WTC11 (cell line): ENCODE data around the gene GSC2. TPM values are rescaled to one million over a fixed set of nuclear protein-coding genes. Genes with fewer than 3 reads are reported as not detected.
A peak's percentile ranks its signal among the peaks of the same experiment; 100 is the strongest.

Experiments
- ATAC-seq: fragments of 200-7000 bp; cut with Tn5 transposase; 2 replicates; pipeline ENCODE4 v1.10.0; 2021; ENCODE audit warnings: mild to moderate bottlenecking, moderate library complexity
- CTCF ChIA-PET: fragments of 300-600 bp; sonication (Branson Sonifier 250); formaldehyde crosslinking; loops from one replicate; lab custom pipeline; 2021; ENCODE audit warnings: antibody characterized with exemption; lab: Charles Lee
- POLR2A ChIA-PET: fragments of 350-600 bp; sonication (Branson Sonifier 250); formaldehyde crosslinking; loops from one replicate; lab custom pipeline; 2021; ENCODE audit warnings: antibody characterized with exemption; lab: Charles Lee
- DNase-seq: peaks from one replicate; pipeline ENCODE4 v3.0.0; 2021; ENCODE audit warnings: low spot score
- H3K27ac Mint-ChIP-seq: 2 replicates; pipeline ENCODE4 v1.8.0; 2021; ENCODE audit warnings: mixed read lengths
- H3K27me3 Mint-ChIP-seq: 2 replicates; pipeline ENCODE4 v1.8.0; 2021; ENCODE audit warnings: low read depth, mild to moderate bottlenecking, moderate library complexity, mixed read lengths
- H3K36me3 Mint-ChIP-seq: 2 replicates; pipeline ENCODE4 v1.8.0; 2021; ENCODE audit warnings: mixed read lengths
- H3K4me1 Mint-ChIP-seq: 2 replicates; pipeline ENCODE4 v1.8.0; 2022; ENCODE audit warnings: mixed read lengths
- H3K4me3 Mint-ChIP-seq: 2 replicates; pipeline ENCODE4 v1.8.0; 2021; ENCODE audit warnings: mild to moderate bottlenecking, moderate library complexity, mixed read lengths
- H3K9me3 Mint-ChIP-seq: 2 replicates; pipeline ENCODE4 v1.8.0; 2021; ENCODE audit warnings: mixed read lengths
- CREM ChIP-seq: sonication (generic); formaldehyde crosslinking; IDR thresholded peaks from 2 replicates; pipeline ENCODE4 v1.8.1; 2022; ENCODE audit warnings: mild to moderate bottlenecking, missing genetic modification reagents, moderate library complexity
- ELF4 ChIP-seq: sonication (generic); formaldehyde crosslinking; IDR thresholded peaks from 2 replicates; pipeline ENCODE4 v1.8.1; 2022; ENCODE audit warnings: low read depth, mild to moderate bottlenecking, moderate library complexity, missing genetic modification reagents
- FOXP1 ChIP-seq: sonication (generic); formaldehyde crosslinking; IDR thresholded peaks from 2 replicates; pipeline ENCODE4 v1.8.0; 2022; ENCODE audit warnings: missing genetic modification reagents, mild to moderate bottlenecking, moderate library complexity, borderline replicate concordance
- GRHL2 ChIP-seq: fragments of 250-450 bp; sonication (Bioruptor Pico); IDR thresholded peaks from 2 replicates; pipeline ENCODE4 v1.8.0; 2022; ENCODE audit warnings: mild to moderate bottlenecking, moderate library complexity; ENCODE audit not compliant: insufficient replicate concordance, severe bottlenecking
- JAZF1 ChIP-seq: fragments of 250-450 bp; sonication (Bioruptor Pico); IDR thresholded peaks from 2 replicates; pipeline ENCODE4 v1.9.0; 2021; ENCODE audit warnings: moderate library complexity, mild to moderate bottlenecking, inconsistent platforms
- KAT7 ChIP-seq: sonication (generic); formaldehyde crosslinking; IDR thresholded peaks from 2 replicates; pipeline ENCODE4 v1.8.1; 2023; ENCODE audit warnings: missing genetic modification reagents, mild to moderate bottlenecking, borderline replicate concordance
- NFE2L1 ChIP-seq: sonication (generic); formaldehyde crosslinking; IDR thresholded peaks from 2 replicates; pipeline ENCODE4 v1.8.1; 2023; ENCODE audit warnings: missing genetic modification reagents
- NR2C2 ChIP-seq: sonication (generic); formaldehyde crosslinking; IDR thresholded peaks from 2 replicates; pipeline ENCODE4 v1.8.0; 2022; ENCODE audit warnings: mild to moderate bottlenecking, missing genetic modification reagents
- NR3C1 ChIP-seq: sonication (generic); formaldehyde crosslinking; conservative IDR thresholded peaks from 2 replicates; pipeline ENCODE4 v1.8.1; 2023; ENCODE audit warnings: low read depth, mild to moderate bottlenecking, missing genetic modification reagents
- PRRX2 ChIP-seq: fragments of 250-450 bp; sonication (Bioruptor Pico); IDR thresholded peaks from 2 replicates; pipeline ENCODE4 v1.8.0; 2021; ENCODE audit warnings: mild to moderate bottlenecking
- TEAD4 ChIP-seq: sonication (generic); formaldehyde crosslinking; IDR thresholded peaks from 2 replicates; pipeline ENCODE4 v1.8.0; 2022; ENCODE audit warnings: mild to moderate bottlenecking, missing genetic modification reagents
- ZNF423 ChIP-seq: fragments of 250-450 bp; sonication (Bioruptor Pico); IDR thresholded peaks from 2 replicates; pipeline ENCODE4 v2.1.2; 2022; ENCODE audit warnings: mild to moderate bottlenecking, moderate library complexity
- total RNA-seq: library from RNA; stranded (reverse); gene quantifications from 3 replicates; pipeline ENCODE4 v1.2.3, GENCODE V29; 2021
- TF ChIP-seq, protein P1 (sequence below): sonication (generic); formaldehyde crosslinking; IDR thresholded peaks from 2 replicates; pipeline ENCODE4 v1.8.1; 2023; ENCODE audit warnings: mild to moderate bottlenecking, missing genetic modification reagents, moderate library complexity
- TF ChIP-seq, protein P2 (sequence below): fragments of 250-450 bp; sonication (Bioruptor Pico); IDR thresholded peaks from 2 replicates; pipeline ENCODE4 v1.8.0; 2021; ENCODE audit warnings: mild to moderate bottlenecking
- TF ChIP-seq, protein P3 (sequence below): sonication (generic); formaldehyde crosslinking; IDR thresholded peaks from 2 replicates; pipeline ENCODE4 v1.8.1; 2023; ENCODE audit warnings: mild to moderate bottlenecking, missing genetic modification reagents
- TF ChIP-seq, protein P4 (sequence below): fragments of 200-600 bp; IDR thresholded peaks from 2 replicates; pipeline ENCODE4 v1.8.0; 2022; ENCODE audit warnings: antibody characterized with exemption
- TF ChIP-seq, protein P5 (sequence below): sonication (generic); formaldehyde crosslinking; IDR thresholded peaks from 2 replicates; pipeline ENCODE4 v1.8.0; 2023; ENCODE audit warnings: missing genetic modification reagents
- TF ChIP-seq, protein P6 (sequence below): sonication (generic); formaldehyde crosslinking; IDR thresholded peaks from 2 replicates; pipeline ENCODE4 v1.8.1; 2022; ENCODE audit warnings: missing genetic modification reagents, borderline replicate concordance

GSC2 gene
- total RNA-seq, 1 experiment from 2014 or later = 0.68 TPM

DNA sequence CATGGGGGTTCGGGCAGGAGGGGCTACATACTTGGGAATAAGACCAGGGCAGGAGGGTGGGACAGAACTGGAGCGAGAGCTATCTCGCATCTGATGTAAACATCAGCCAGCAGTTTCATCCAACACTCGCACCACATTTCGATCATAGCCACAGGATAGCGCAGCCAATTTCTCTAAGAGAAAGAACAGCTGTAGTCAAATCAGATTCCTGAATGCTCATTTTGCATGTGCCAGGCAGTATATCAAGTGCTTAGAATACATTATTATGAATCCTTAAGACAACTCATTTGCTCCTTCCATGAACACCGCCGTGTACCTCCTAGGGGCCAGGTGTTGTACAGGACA is 42.4 kb downstream of the GSC2 start:
- H3K36me3 Mint-ChIP-seq = no peaks in the 10 kb centered on the region
- CTCF ChIA-PET = interaction anchor here (0.5 to 1.1 kb wide), 2 partner anchors 11 to 72 kb away, joined by 3 read pairs; no protein-coding TSS in a partner anchor
- TF ChIP-seq NFE2L1 (CRISPR knock-in tag) (no peak), NR3C1 (no peak), ELF4 (CRISPR knock-in tag) (no peak), PRRX2 (CRISPR knock-in tag) (no peak), TEAD4 (CRISPR knock-in tag) (no peak), KAT7 (no peak), ZNF423 (CRISPR knock-in tag) (no peak), CREM (no peak), GRHL2 (CRISPR knock-in tag) (no peak), JAZF1 (CRISPR knock-in tag) (no peak), FOXP1 (CRISPR knock-in tag) (no peak), NR2C2 (CRISPR knock-in tag) (no peak)
- TF ChIP-seq, protein P1, sequence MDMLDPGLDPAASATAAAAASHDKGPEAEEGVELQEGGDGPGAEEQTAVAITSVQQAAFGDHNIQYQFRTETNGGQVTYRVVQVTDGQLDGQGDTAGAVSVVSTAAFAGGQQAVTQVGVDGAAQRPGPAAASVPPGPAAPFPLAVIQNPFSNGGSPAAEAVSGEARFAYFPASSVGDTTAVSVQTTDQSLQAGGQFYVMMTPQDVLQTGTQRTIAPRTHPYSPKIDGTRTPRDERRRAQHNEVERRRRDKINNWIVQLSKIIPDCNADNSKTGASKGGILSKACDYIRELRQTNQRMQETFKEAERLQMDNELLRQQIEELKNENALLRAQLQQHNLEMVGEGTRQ (CRISPR knock-in tag) = no peak
- TF ChIP-seq, protein P2, sequence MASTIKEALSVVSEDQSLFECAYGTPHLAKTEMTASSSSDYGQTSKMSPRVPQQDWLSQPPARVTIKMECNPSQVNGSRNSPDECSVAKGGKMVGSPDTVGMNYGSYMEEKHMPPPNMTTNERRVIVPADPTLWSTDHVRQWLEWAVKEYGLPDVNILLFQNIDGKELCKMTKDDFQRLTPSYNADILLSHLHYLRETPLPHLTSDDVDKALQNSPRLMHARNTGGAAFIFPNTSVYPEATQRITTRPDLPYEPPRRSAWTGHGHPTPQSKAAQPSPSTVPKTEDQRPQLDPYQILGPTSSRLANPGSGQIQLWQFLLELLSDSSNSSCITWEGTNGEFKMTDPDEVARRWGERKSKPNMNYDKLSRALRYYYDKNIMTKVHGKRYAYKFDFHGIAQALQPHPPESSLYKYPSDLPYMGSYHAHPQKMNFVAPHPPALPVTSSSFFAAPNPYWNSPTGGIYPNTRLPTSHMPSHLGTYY (CRISPR knock-in tag) = no peak
- TF ChIP-seq, protein P3, sequence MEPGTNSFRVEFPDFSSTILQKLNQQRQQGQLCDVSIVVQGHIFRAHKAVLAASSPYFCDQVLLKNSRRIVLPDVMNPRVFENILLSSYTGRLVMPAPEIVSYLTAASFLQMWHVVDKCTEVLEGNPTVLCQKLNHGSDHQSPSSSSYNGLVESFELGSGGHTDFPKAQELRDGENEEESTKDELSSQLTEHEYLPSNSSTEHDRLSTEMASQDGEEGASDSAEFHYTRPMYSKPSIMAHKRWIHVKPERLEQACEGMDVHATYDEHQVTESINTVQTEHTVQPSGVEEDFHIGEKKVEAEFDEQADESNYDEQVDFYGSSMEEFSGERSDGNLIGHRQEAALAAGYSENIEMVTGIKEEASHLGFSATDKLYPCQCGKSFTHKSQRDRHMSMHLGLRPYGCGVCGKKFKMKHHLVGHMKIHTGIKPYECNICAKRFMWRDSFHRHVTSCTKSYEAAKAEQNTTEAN (CRISPR knock-in tag) = no peak
- TF ChIP-seq, protein P4, sequence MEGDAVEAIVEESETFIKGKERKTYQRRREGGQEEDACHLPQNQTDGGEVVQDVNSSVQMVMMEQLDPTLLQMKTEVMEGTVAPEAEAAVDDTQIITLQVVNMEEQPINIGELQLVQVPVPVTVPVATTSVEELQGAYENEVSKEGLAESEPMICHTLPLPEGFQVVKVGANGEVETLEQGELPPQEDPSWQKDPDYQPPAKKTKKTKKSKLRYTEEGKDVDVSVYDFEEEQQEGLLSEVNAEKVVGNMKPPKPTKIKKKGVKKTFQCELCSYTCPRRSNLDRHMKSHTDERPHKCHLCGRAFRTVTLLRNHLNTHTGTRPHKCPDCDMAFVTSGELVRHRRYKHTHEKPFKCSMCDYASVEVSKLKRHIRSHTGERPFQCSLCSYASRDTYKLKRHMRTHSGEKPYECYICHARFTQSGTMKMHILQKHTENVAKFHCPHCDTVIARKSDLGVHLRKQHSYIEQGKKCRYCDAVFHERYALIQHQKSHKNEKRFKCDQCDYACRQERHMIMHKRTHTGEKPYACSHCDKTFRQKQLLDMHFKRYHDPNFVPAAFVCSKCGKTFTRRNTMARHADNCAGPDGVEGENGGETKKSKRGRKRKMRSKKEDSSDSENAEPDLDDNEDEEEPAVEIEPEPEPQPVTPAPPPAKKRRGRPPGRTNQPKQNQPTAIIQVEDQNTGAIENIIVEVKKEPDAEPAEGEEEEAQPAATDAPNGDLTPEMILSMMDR = no peak
- TF ChIP-seq, protein P5, sequence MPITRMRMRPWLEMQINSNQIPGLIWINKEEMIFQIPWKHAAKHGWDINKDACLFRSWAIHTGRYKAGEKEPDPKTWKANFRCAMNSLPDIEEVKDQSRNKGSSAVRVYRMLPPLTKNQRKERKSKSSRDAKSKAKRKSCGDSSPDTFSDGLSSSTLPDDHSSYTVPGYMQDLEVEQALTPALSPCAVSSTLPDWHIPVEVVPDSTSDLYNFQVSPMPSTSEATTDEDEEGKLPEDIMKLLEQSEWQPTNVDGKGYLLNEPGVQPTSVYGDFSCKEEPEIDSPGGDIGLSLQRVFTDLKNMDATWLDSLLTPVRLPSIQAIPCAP (CRISPR knock-in tag) = no peak
- TF ChIP-seq, protein P6, sequence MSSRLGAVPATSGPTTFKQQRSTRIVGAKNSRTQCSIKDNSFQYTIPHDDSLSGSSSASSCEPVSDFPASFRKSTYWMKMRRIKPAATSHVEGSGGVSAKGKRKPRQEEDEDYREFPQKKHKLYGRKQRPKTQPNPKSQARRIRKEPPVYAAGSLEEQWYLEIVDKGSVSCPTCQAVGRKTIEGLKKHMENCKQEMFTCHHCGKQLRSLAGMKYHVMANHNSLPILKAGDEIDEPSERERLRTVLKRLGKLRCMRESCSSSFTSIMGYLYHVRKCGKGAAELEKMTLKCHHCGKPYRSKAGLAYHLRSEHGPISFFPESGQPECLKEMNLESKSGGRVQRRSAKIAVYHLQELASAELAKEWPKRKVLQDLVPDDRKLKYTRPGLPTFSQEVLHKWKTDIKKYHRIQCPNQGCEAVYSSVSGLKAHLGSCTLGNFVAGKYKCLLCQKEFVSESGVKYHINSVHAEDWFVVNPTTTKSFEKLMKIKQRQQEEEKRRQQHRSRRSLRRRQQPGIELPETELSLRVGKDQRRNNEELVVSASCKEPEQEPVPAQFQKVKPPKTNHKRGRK = no peak
- DNase-seq = no peak
- H3K27ac Mint-ChIP-seq = peak overlapping the region; percentile 46; the same call in 1 of the 2 replicates
- POLR2A ChIA-PET = no interaction called here
- ATAC-seq = no peak
- H3K4me1 Mint-ChIP-seq = peaks cover 25% of the 10 kb centered on the region
- H3K9me3 Mint-ChIP-seq = no peaks in the 10 kb centered on the region
- no peak overlapping the region for H3K4me3 Mint-ChIP-seq
- no peaks in the 10 kb centered on the region for H3K27me3 Mint-ChIP-seq
